GM12875 (cell line): ENCODE measurements around the gene CDCA3.
"Not testable (repeated sequence)": the region's sequence is repeated elsewhere in the genome, so short reads cannot be mapped to it uniquely, and the experiment has no call there.

Experiments
- H3K4me3 ChIP-seq: one replicate; pipeline ENCODE4 v1.5.1; 2011; ENCODE audit warnings: low read depth, low read length, control low read depth
- TF ChIP-seq, protein P1 (sequence below): IDR thresholded peaks from 2 replicates; pipeline ENCODE4 v1.5.1; 2011; ENCODE audit warnings: low read depth, mild to moderate bottlenecking, control low read depth, inconsistent platforms, low read length, moderate library complexity, borderline replicate concordance; ENCODE audit not compliant: insufficient read depth

CDCA3 gene

GRCh38 chr12:6851153-6851920 is at the start of gene CDCA3:
TSS of gene CDCA3 (minus strand) at chr12:6851286. CDS start at chr12:6850952, 334 bp downstream.
- TF ChIP-seq, protein P1, sequence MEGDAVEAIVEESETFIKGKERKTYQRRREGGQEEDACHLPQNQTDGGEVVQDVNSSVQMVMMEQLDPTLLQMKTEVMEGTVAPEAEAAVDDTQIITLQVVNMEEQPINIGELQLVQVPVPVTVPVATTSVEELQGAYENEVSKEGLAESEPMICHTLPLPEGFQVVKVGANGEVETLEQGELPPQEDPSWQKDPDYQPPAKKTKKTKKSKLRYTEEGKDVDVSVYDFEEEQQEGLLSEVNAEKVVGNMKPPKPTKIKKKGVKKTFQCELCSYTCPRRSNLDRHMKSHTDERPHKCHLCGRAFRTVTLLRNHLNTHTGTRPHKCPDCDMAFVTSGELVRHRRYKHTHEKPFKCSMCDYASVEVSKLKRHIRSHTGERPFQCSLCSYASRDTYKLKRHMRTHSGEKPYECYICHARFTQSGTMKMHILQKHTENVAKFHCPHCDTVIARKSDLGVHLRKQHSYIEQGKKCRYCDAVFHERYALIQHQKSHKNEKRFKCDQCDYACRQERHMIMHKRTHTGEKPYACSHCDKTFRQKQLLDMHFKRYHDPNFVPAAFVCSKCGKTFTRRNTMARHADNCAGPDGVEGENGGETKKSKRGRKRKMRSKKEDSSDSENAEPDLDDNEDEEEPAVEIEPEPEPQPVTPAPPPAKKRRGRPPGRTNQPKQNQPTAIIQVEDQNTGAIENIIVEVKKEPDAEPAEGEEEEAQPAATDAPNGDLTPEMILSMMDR: no peak

DNA sequence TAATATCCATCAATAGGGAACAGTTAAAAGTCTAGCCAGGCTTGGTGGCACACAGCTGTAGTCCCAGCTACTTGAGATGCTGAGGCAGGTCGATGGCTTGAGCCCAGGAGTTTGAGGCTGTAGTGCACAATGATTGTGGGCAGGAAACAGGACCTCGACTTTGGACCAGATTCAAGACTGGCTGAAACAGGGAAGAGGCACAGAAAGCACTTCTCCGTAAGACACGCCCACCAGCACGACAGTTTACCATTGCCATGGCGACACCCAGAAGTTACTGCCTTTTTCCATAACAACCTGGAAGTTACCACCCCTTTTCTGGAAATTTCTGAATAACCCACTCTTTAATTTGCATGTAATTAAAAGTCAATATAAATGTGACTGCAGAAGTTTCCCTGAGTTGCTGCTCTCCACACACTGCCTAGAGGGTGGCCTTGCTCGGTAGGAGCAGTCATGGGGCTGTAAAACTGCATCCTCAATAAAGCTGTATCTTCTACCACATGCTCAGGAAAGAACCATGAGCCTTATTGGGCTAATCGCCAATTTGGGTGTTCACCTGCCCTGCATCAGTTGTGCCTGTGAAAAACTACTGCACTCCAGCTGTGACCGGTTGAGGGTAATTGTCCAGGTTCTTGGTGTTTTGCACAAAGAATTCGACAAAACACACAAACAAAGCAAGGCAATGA is 48.9 kb upstream of the CDCA3 start:
- no peak overlapping the region for H3K4me3 ChIP-seq
- TF ChIP-seq, protein P1: no peak

More at GRCh38 chr12:6851153-6851920, at the start of gene CDCA3:
- peak within 1 kb of the TSS; percentile 86 for H3K4me3 ChIP-seq

- H3K4me3 ChIP-seq: no peak overlapping the region
- TF ChIP-seq, protein P1: no peak
Observed at GRCh38 chr12:6899427-6899826, 48.3 kb upstream of the CDCA3 start.

- TF ChIP-seq, protein P1: no peak
- H3K4me3 ChIP-seq: no peak overlapping the region
Observed at GRCh38 chr12:6896846-6897435, 45.9 kb upstream of the CDCA3 start.

DNA sequence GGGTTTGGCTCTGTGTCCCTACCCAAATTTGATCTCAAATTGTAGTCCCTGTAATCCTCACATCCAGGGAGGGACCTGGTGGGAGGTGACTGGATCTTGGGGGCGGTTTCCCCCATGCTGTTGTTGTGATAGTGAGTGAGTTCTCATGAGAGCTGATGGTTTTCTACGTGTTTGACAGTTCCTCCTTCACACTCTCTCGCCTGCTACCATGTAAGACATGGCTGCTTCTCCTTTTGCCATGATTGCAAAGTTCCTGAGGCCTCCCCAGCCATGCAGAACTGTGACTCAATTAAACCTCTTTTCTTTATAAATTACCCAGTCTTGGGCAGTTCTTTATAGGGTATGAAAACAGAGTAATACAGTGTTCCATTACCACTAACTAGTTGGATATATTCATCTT is 43.2 kb upstream of the CDCA3 start:
- TF ChIP-seq, protein P1: no peak
- no peak overlapping the region for H3K4me3 ChIP-seq

DNA sequence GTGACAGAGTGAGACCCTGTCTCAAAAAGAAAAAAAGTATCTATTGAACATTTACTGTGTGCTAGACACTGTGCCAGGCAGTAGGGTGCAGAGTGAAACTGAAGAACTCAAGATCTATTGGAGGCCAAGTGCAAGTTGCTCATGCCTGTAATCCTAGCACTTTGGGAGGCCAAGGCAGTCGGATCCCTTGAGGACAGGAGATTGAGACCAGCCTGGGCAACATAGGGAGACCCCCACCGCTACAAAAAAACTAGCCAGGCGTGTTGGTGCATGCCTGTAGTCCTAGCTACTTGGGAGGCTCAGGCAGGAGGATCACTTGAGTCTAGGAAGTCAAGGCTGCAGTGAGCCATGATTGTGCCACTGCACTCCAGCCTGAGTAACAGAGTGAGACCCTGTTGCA is 41.6 kb upstream of the CDCA3 start:
- not testable (repeated sequence) for H3K4me3 ChIP-seq

DNA sequence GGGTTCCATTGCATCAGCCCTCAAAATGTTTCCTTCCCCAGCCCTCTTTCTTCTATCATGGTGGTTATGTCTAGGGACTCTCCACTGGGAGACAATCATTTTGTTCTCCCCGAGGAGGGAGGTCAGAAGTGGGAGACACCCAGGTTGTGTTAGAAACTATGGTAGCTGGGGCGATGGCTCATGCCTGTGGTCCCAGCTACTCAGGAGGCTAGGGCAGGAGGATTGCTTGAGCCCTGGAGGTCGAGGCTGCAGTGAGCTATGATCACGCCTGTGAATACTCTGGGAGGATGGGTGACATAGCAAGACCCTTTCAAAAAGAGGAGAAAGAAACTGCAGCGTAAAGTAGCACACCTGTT is 40.5 kb upstream of the CDCA3 start:
- TF ChIP-seq, protein P1: no peak
- H3K4me3 ChIP-seq: peak overlapping the region; percentile 55
